GM20000 (cell line): ENCODE measurements around the gene ACIN1.

Experiments
- DNase-seq: peaks from one replicate; pipeline ENCODE4 v3.0.0; 2012; ENCODE audit warnings: low spot score
- TF ChIP-seq, protein P1 (sequence below): IDR thresholded peaks from 2 replicates; pipeline ENCODE4 v1.5.1; 2012; ENCODE audit warnings: mild to moderate bottlenecking, control low read depth; ENCODE audit errors: extremely low read depth, missing control alignments

The ACIN1 gene

DNA sequence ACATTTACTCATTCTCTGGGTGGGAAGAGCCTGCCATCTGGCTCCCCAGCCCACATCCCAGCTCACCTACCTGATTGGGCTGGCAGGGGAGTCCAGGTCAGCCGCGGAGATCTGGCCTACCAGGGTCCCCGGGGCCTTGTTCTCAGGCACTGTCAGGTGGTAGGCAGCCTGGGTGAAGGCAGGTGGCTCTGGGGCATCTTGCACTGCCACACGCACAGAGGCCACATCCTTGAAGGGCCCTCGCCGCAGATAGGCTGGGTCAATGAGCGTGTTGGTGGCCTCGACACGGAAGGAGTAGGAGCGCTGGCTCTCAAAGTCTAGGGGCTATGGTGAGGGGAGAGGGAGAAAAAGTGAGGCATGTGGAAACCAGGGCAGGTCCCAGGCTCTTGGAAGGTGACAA is 41.5 kb downstream of the ACIN1 start:
- TF ChIP-seq, protein P1, sequence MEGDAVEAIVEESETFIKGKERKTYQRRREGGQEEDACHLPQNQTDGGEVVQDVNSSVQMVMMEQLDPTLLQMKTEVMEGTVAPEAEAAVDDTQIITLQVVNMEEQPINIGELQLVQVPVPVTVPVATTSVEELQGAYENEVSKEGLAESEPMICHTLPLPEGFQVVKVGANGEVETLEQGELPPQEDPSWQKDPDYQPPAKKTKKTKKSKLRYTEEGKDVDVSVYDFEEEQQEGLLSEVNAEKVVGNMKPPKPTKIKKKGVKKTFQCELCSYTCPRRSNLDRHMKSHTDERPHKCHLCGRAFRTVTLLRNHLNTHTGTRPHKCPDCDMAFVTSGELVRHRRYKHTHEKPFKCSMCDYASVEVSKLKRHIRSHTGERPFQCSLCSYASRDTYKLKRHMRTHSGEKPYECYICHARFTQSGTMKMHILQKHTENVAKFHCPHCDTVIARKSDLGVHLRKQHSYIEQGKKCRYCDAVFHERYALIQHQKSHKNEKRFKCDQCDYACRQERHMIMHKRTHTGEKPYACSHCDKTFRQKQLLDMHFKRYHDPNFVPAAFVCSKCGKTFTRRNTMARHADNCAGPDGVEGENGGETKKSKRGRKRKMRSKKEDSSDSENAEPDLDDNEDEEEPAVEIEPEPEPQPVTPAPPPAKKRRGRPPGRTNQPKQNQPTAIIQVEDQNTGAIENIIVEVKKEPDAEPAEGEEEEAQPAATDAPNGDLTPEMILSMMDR = no peak
- DNase-seq = no peak

DNA sequence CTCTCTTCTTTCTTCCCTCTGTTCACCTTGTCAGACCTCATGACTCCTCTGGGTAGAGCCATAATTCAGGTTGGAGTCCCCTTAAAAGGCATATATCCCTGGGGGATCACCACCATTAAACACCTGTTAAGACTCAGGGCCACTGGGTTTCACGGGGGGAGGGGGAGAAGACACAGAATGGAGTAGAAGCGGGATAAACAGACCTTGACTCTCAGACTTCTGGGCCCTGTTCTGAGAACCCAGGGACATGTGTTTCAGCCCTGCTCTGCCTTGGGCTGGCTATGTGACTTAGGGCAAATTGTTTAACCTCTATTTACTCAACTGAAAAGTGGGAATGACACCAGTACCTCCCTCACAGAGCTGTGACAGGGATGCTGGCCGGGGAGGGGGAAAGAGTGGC is 42.3 kb downstream of the ACIN1 start:
- TF ChIP-seq, protein P1 = no peak
- no peak for DNase-seq

DNA sequence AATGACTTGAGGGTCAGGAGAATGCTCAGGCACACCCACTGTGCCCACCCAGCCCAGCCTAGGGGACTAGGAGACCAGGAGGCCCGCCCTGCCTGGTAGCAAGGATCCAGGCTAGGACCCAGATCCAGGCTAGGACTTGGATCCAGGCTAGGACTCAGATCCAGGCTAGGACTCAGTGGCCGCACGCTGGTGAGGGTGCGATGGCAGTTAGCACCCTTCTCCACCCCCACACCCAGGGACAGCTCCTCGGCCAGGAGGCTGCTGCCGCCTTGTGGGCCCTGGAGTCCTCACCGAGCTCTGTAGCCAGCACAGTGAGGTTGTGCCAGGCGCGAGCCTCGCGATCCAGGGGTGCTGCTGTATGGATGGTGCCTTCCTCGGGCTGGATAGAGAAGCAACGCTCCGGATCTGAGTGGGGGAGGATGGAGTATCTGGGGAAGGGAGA is 42.7 kb downstream of the ACIN1 start:
- no peak for DNase-seq
- TF ChIP-seq, protein P1 = no peak

DNA sequence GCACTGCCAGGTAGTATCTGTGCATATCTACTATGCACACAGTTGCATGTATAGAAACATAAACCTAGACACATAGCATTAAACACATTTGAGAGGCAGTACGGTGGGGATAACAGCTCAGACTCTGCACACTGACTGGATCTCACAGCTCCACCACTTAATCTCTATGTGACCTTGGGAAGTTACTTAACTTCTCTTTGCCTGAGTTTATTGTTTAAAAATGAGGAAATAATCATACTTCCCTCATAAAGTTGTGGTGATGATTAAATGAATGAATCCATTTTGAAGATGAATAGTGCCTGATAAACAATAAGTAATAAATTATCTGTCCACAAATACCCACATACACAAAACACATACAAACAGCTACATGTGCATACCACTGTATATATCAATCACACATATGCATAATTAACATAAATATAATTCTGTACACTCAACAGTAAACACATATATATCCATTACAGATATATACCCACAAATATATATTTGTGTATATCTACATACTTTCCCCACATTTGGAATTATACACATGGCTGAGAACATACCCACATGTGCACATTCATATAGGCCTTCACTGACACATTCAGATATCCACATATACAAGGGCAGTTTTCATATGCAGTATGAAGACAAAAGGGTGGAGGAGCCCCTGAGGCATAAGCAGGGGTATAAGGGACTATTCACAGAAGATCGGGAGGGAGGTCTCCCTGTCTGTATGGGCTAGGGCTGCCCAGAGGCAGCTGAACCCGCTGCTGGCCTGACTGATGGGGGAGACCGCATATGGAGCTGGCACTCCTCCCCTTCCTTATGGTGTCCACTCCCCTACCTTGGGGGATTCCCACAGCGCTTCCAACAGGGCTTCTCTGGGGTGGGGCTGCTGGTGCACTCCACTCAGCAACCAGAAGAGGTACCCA is 43.5 kb downstream of the ACIN1 start:
- DNase-seq = no peak
- TF ChIP-seq, protein P1 = no peak

DNA sequence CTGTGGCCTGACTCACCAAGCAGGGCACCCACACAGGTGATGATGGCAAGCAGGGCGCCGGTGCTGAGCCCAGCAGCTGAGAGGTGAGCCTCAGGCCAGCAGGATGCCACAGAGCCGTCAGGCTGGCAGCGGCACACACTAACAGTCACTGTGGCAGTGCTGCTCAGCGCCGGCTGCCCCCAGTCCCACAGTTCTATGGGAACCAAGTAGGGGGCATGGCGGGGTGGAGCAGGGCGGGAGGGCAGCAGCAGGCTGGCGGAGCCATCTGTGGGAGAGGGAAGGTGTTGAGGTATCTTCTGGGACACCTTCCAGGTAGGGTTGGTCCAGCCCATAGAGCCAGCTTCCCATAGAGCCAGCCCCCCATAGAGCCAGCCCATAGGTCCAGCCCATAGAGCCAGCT is 45.9 kb downstream of the ACIN1 start:
- TF ChIP-seq, protein P1 = no peak
- no peak for DNase-seq

DNA sequence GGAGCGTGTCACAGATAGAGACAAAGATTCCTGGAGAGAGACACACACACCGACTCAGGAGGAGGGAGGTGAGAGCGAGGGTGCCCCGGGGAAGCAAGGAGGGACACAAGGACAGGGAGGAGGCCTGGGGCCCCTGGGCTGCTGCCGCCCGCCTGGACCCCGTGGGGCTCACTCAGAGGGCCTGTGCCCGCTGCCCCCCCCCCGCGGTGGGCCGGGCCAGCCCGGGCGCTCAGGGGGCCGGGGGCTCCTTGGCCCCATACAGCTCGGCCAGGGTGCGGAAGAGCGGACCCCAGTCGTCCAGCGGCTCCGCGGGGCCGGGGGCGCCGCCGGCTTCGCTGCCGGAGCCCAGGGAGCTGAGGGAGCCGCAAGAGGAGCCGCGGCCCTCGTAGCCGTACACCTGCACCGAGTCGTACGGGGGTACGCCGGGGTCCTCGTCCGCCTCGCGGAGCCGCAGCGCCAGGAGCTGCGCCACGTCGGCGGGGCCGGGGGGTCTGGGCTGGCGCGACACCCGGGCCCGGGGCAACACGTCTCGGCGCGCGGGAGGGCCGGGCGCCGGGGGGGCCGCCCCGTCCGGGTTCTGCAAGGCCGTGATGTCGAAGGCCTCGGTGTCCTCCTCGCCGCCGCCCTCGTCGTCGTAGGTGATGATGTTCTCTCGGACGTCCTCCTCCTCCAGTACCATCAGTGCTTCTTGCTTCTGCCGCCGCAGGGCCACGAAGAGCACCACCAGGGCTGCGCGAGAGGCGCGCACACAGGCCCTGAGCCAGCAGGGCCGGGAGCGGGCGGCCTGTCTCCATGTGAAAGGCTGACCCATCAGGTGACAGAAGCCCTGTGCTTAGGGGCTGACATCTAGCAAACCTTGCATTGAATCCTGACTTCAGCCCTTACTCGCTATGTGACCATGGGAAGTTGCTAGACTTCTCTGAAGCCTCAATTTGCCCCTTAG is 46.9 kb downstream of the ACIN1 start:
- no peak for DNase-seq
- TF ChIP-seq, protein P1 = no peak
